MM.1S (cell line): ENCODE results near the gene SPTBN1.

Experiments
- EZH2 ChIP-seq: fragments of 300-600 bp; sonication (generic); optimal IDR thresholded peaks from 2 replicates; pipeline ENCODE3; 2017; ENCODE audit warnings: low read depth, mild to moderate bottlenecking, antibody characterized with exemption, low read length, mixed read lengths
- EZH2phosphoT487 ChIP-seq: fragments of 300-600 bp; sonication (generic); IDR thresholded peaks from 2 replicates; pipeline ENCODE4 v1.6.1; 2018; ENCODE audit warnings: antibody characterized with exemption, low read length
- TF ChIP-seq, protein P1 (sequence below): fragments of 300-600 bp; sonication (generic); IDR thresholded peaks from 2 replicates; pipeline ENCODE4 v1.5.1; 2016; ENCODE audit warnings: antibody characterized with exemption, low read length, mixed read lengths

GRCh38 chr2:54638103-54638502 lies 182.0 kb downstream of the SPTBN1 start:
- TF ChIP-seq, protein P1, sequence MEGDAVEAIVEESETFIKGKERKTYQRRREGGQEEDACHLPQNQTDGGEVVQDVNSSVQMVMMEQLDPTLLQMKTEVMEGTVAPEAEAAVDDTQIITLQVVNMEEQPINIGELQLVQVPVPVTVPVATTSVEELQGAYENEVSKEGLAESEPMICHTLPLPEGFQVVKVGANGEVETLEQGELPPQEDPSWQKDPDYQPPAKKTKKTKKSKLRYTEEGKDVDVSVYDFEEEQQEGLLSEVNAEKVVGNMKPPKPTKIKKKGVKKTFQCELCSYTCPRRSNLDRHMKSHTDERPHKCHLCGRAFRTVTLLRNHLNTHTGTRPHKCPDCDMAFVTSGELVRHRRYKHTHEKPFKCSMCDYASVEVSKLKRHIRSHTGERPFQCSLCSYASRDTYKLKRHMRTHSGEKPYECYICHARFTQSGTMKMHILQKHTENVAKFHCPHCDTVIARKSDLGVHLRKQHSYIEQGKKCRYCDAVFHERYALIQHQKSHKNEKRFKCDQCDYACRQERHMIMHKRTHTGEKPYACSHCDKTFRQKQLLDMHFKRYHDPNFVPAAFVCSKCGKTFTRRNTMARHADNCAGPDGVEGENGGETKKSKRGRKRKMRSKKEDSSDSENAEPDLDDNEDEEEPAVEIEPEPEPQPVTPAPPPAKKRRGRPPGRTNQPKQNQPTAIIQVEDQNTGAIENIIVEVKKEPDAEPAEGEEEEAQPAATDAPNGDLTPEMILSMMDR: no peak
- no peak for TF ChIP-seq EZH2
- TF ChIP-seq EZH2phosphoT487: no peak
